Keratinocyte (primary cell): Measurements from ENCODE around the gene MRPL9.

Experiments
- CTCF ChIP-seq, 3 experiments: IDR thresholded peaks in 1 of 3; conservative IDR thresholded peaks in 1 of 3; optimal IDR thresholded peaks in 1 of 3; 2 replicates in 2 of 3; 3 replicates in 1 of 3; pipeline versions ENCODE3 to v1.5.1; 2011; ENCODE audit warnings: low read length in 3 of 3, mild to moderate bottlenecking in 3 of 3, moderate library complexity in 2 of 3, control low read depth in 1 of 3, inconsistent platforms in 1 of 3; ENCODE audit not compliant: insufficient read depth in 2 of 3; ENCODE audit errors: extremely low read depth in 1 of 3
- EZH2 ChIP-seq: IDR thresholded peaks from one replicate; pipeline ENCODE4 v1.6.1; 2012; ENCODE audit warnings: inconsistent platforms, mild to moderate bottlenecking, low read length, moderate library complexity

- TF ChIP-seq CTCF (optimal IDR thresholded peaks at IDR 0.05 in 1 of 3, IDR thresholded peaks at IDR 0.05 in 1 of 3, conservative IDR thresholded peaks at IDR 0.05 in 1 of 3; ENCODE audit: extremely low read depth in 1 of 3, insufficient read depth in 2 of 3, low read length in 3 of 3) (no peak), EZH2 (no peak)
Measured at GRCh38 chr1:151787689-151788088, 24.4 kb upstream of the MRPL9 start.
